ENCODE measurements around the gene CDCA5.

The CDCA5 gene

DNA sequence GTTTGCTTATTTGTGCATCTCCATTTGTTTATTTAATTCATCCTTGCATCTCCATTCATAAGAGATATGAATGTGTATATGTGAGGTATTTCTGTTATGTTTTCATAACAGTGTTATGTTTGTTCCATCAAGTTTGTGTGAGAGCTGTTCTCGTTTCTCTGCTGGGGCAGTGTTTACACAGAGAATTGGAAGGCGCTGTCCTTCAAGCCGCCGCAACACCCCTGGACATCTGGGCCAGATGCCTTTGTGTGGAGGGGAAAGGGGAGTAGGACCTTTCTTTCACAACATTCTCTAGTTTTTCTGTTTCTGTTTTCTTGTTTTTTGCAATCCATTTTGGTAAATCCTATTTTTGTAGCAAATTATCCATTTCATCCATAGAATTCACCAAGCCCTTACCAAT is 20.8 kb upstream of the CDCA5 start:
- Histone ChIP-seq H3K36me3 (peaks cover 16 to 38% (median 28%) of the 10 kb centered on the region in 3 donors), H3K27me3 (no peaks in the 10 kb centered on the region), H3K9me3 (no peaks in the 10 kb centered on the region), H3K4me3 (no peak overlapping the region), H3K4me1 (peaks cover 0 to 26% (median 16%) of the 10 kb centered on the region in 4 donors), H3K27ac (no peak overlapping the region)
- TF ChIP-seq, protein P1, sequence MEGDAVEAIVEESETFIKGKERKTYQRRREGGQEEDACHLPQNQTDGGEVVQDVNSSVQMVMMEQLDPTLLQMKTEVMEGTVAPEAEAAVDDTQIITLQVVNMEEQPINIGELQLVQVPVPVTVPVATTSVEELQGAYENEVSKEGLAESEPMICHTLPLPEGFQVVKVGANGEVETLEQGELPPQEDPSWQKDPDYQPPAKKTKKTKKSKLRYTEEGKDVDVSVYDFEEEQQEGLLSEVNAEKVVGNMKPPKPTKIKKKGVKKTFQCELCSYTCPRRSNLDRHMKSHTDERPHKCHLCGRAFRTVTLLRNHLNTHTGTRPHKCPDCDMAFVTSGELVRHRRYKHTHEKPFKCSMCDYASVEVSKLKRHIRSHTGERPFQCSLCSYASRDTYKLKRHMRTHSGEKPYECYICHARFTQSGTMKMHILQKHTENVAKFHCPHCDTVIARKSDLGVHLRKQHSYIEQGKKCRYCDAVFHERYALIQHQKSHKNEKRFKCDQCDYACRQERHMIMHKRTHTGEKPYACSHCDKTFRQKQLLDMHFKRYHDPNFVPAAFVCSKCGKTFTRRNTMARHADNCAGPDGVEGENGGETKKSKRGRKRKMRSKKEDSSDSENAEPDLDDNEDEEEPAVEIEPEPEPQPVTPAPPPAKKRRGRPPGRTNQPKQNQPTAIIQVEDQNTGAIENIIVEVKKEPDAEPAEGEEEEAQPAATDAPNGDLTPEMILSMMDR (IDR thresholded peaks at IDR 0.05), result no peak
- intact Hi-C loops (cut with DNase I; ENCODE audit: low total_unique reads), result no loop called here
- DNase-seq, result no peak

DNA sequence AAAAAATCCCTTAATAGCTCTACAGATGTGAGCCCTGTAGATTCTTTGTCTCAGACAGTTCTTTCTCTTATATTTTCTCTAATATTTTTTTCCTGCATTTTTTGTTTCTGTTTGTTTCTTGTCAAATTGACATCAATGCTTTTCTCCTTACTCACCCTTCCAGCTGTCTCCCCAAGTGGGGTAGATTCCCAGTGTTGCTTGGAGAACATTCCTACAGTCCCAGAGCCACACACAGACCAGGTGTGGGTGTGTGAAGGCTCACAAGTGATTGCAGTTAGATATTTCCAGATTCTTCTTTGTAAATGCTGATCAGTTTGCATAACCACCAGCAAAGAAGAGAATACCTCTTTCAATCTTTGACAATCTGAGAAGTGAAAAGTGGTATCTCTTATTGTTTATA is 19.6 kb upstream of the CDCA5 start:
- no peak overlapping the region for H3K27ac ChIP-seq
- intact Hi-C loops (cut with DNase I; ENCODE audit: low total_unique reads), result no loop called here
- DNase-seq, result no peak
- TF ChIP-seq, protein P1 (IDR thresholded peaks at IDR 0.05), result no peak
- H3K4me3 ChIP-seq, result no peak overlapping the region
- H3K9me3 ChIP-seq, result no peaks in the 10 kb centered on the region
- H3K36me3 ChIP-seq, result peaks cover 13 to 26% (median 25%) of the 10 kb centered on the region in 3 donors
- no peaks in the 10 kb centered on the region for H3K27me3 ChIP-seq
- H3K4me1 ChIP-seq, result peaks cover 0 to 26% (median 16%) of the 10 kb centered on the region in 4 donors

DNA sequence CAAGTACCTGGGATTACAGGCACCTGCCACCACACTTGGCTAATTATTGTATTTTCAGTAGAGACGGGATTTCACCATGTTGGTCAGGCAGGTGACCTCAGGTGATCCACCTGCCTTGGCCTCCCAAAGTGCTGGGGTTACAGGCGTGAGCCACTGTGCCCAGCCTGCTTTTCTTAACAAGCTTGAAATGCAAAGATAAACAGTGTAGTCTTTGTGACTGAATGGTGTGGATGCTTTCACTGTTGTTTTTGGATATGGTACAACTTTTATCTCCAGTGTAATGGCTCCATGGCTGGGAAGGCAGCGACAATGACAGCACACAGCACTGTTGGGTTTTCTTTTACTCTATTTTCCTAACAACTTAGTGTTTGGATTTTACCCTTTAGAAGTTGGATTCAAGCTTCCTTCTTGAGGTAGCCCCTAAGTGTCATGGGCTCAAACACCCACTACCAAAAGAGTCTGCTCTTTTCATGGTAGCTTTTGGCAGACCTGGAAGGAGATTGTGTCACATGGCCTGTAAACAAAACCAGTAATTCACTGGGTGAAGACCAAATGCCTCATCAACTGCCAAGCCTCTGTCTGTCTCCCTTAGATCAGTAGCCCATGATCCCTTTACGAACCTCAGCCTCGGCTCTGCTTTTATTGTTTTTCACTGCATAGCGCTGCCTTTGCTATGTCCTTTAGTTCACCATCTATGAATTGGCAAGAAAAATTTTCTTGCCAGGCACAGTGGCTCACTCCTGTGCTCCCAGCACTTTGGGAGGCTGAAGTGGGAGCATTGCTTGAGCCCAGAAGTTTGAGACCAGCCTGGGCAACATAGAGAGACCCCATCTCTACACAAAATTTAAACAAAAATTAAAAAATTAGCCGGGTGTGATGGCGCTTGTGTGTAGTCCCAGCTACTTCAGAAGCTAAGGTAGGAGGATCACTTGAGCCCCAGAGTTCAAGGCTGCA is 18.6 kb upstream of the CDCA5 start:
- H3K4me3 ChIP-seq, result no peak overlapping the region
- peak overlapping the region in 1 of 2 donors; percentile 55 for H3K27ac ChIP-seq
- intact Hi-C loops (cut with DNase I; ENCODE audit: low total_unique reads), result no loop called here
- H3K9me3 ChIP-seq, result no peaks in the 10 kb centered on the region
- TF ChIP-seq, protein P1 (IDR thresholded peaks at IDR 0.05), result no peak
- peaks cover 5 to 19% (median 16%) of the 10 kb centered on the region in 3 donors for H3K36me3 ChIP-seq
- DNase-seq, result no peak
- no peaks in the 10 kb centered on the region for H3K27me3 ChIP-seq
- peaks cover 0 to 30% (median 21%) of the 10 kb centered on the region in 4 donors for H3K4me1 ChIP-seq

DNA sequence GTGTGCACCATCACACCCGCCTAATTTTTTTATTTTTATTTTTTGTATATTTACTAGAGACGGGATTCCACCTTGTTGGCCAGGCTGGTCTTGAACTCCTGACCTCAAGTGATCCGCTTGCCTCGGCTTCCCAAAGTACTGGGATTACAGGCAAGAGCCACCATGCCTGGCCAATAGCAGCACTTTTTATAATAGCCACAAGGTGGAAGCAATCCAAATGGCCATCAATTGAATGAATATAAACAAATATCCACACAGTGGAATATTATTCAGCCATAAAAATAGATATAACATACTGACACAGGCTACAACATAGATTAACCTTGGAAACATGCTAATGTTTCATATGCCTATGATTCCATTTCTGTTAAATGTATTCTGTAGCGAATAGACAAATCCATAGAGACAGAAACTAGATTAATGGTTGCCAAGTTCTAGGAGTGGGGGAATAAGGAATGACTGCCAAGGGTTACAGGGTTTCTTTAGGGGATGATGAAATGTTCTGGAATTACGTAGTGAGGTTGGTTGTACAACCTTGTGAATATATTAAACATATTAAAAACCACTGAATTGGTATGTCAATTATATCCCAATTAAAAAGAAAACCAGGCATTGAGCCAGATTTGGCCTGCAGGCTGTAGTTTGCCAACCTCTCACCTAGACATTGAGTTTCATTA is 17.0 kb upstream of the CDCA5 start:
- intact Hi-C loops (cut with DNase I; ENCODE audit: low total_unique reads), result no loop called here
- peaks cover 0 to 39% (median 30%) of the 10 kb centered on the region in 4 donors for H3K4me1 ChIP-seq

DNA sequence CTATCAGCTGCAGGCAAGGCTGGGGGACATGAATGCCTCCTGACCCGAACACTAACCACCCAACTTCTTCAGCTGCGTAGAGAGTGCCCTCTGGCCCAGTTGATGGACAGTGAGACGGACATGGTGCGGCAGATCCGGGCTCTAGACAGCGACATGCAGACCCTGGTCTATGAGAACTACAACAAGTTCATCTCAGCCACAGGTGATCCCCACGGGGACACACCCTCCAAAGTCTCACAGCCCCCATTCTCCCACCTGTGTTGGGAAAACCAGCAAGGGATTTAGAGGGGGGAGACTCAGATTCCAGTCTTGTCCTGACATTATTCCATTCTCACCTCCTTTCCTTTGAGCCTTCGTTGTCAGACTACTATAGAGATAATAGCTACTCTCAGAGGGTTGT is 13.1 kb upstream of the CDCA5 start:
- intact Hi-C loops (cut with DNase I; ENCODE audit: low total_unique reads), result no loop called here

More for the DNA sequence above, 17.0 kb upstream of the CDCA5 start:
- H3K4me3 ChIP-seq, result no peak overlapping the region
- no peaks in the 10 kb centered on the region for H3K27me3 ChIP-seq
- H3K27ac ChIP-seq, result no peak overlapping the region
- TF ChIP-seq, protein P1 (IDR thresholded peaks at IDR 0.05), result no peak
- H3K36me3 ChIP-seq, result peaks cover 5 to 13% (median 9%) of the 10 kb centered on the region in 3 donors
- H3K9me3 ChIP-seq, result no peaks in the 10 kb centered on the region
- DNase-seq, result no peak

More for the DNA sequence above, 13.1 kb upstream of the CDCA5 start:
- DNase-seq, result no peak
- TF ChIP-seq, protein P1 (IDR thresholded peaks at IDR 0.05), result no peak
- no peaks in the 10 kb centered on the region for H3K27me3 ChIP-seq
- H3K4me1 ChIP-seq, result peaks cover 0 to 30% (median 20%) of the 10 kb centered on the region in 4 donors
- peaks cover 0 to 13% (median 5%) of the 10 kb centered on the region in 3 donors for H3K36me3 ChIP-seq
- peak overlapping the region; percentile 89 to 93 for H3K27ac ChIP-seq
- H3K9me3 ChIP-seq, result no peaks in the 10 kb centered on the region
- H3K4me3 ChIP-seq, result peak overlapping the region; percentile 81 to 97

Data from tibial artery (tissue), 4 donors.